H9 (cell line): ENCODE measurements around the gene ARHGAP30. TPM values are rescaled to one million over a fixed set of nuclear protein-coding genes. Genes with fewer than 3 reads are reported as not detected.

Source experiments
- DNase-seq: peaks from one replicate; pipeline ENCODE4 v3.0.0-alpha.2; 2017
- H2AFZ ChIP-seq: one replicate; pipeline ENCODE4 v1.6.1; 2013; ENCODE audit warnings: mild to moderate bottlenecking, low read length, control low read depth, moderate library complexity
- H2AK5ac ChIP-seq: 2 replicates; pipeline ENCODE4 v1.6.1; 2013; ENCODE audit warnings: low read length, control low read depth, mixed read lengths; ENCODE audit not compliant: insufficient read length
- H2BK120ac ChIP-seq: one replicate; pipeline ENCODE4 v1.6.1; 2013; ENCODE audit warnings: low read depth, mild to moderate bottlenecking, low read length, control low read depth, inconsistent platforms; ENCODE audit not compliant: poor library complexity, severe bottlenecking
- H2BK12ac ChIP-seq: 2 replicates; pipeline ENCODE4 v1.6.1; 2013; ENCODE audit warnings: low read length, control low read depth, mixed read lengths, low read depth; ENCODE audit not compliant: insufficient read length
- H2BK15ac ChIP-seq: 2 replicates; pipeline ENCODE4 v1.6.1; 2013; ENCODE audit warnings: low read depth, low read length, control low read depth
- H2BK20ac ChIP-seq: one replicate; pipeline ENCODE4 v1.6.1; 2013; ENCODE audit warnings: low read depth, mild to moderate bottlenecking, low read length, control low read depth, inconsistent platforms; ENCODE audit not compliant: poor library complexity, severe bottlenecking
- H2BK5ac ChIP-seq: 2 replicates; pipeline ENCODE4 v1.6.1; 2013; ENCODE audit warnings: low read length, control low read depth, mixed read lengths; ENCODE audit not compliant: insufficient read length
- H3K14ac ChIP-seq: 2 replicates; pipeline ENCODE4 v1.6.1; 2013; ENCODE audit warnings: low read length, control low read depth; ENCODE audit not compliant: insufficient read depth
- H3K18ac ChIP-seq: 2 replicates; pipeline ENCODE4 v1.6.1; 2013; ENCODE audit warnings: low read depth, mild to moderate bottlenecking, mixed read lengths, low read length, control low read depth; ENCODE audit not compliant: insufficient read length
- H3K23ac ChIP-seq: 2 replicates; pipeline ENCODE4 v1.6.1; 2013; ENCODE audit warnings: low read length, control low read depth, mixed read lengths, low read depth; ENCODE audit not compliant: insufficient read length
- H3K23me2 ChIP-seq: 2 replicates; pipeline ENCODE4 v1.6.1; 2013; ENCODE audit warnings: low read depth, mild to moderate bottlenecking, mixed read lengths, low read length, control low read depth; ENCODE audit not compliant: insufficient read length, poor library complexity, severe bottlenecking
- H3K27ac ChIP-seq: 2 replicates; pipeline ENCODE4 v1.5.1; 2013; ENCODE audit warnings: low read length, control low read depth, mixed read lengths, low read depth; ENCODE audit not compliant: insufficient read length
- H3K27me3 ChIP-seq: 2 replicates; pipeline ENCODE4 v1.6.1; 2013; ENCODE audit warnings: low read length, control low read depth, inconsistent platforms; ENCODE audit not compliant: insufficient read depth
- H3K4ac ChIP-seq: 2 replicates; pipeline ENCODE4 v1.6.1; 2013; ENCODE audit warnings: low read depth, mild to moderate bottlenecking, control low read depth, inconsistent platforms, low read length, moderate library complexity
- H3K4me1 ChIP-seq: 2 replicates; pipeline ENCODE4 v1.6.1; 2013; ENCODE audit warnings: low read length, control low read depth, inconsistent platforms; ENCODE audit not compliant: insufficient read depth
- H3K4me2 ChIP-seq: 2 replicates; pipeline ENCODE4 v1.6.1; 2013; ENCODE audit warnings: low read length, control low read depth, mixed read lengths; ENCODE audit not compliant: insufficient read length, insufficient read depth
- H3K56ac ChIP-seq: 2 replicates; pipeline ENCODE4 v1.6.1; 2013; ENCODE audit warnings: low read depth, mild to moderate bottlenecking, mixed read lengths, low read length, control low read depth; ENCODE audit not compliant: insufficient read length
- H3K79me1 ChIP-seq: 2 replicates; pipeline ENCODE4 v1.6.1; 2013; ENCODE audit warnings: low read depth, mild to moderate bottlenecking, moderate library complexity, low read length, control low read depth, inconsistent platforms; ENCODE audit not compliant: insufficient read depth, poor library complexity, severe bottlenecking
- H3K79me2 ChIP-seq: 2 replicates; pipeline ENCODE4 v1.6.1; 2013; ENCODE audit warnings: low read length, control low read depth, inconsistent platforms; ENCODE audit not compliant: insufficient read depth
- H3K9ac ChIP-seq: 2 replicates; pipeline ENCODE4 v1.6.1; 2013; ENCODE audit warnings: low read length, control low read depth, mixed read lengths; ENCODE audit not compliant: insufficient read length; ENCODE audit errors: extremely low read depth
- H3K9me3 ChIP-seq: one replicate; pipeline ENCODE4 v1.6.1; 2013; ENCODE audit warnings: low read depth, low read length, inconsistent platforms; ENCODE audit not compliant: control insufficient read depth
- H3T11ph ChIP-seq: one replicate; pipeline ENCODE4 v1.6.1; 2013; ENCODE audit warnings: mild to moderate bottlenecking, low read length, control low read depth, inconsistent platforms
- H4K20me1 ChIP-seq: one replicate; pipeline ENCODE4 v1.6.1; 2013; ENCODE audit not compliant: control insufficient read depth, insufficient read length, insufficient read depth
- H4K5ac ChIP-seq: 2 replicates; pipeline ENCODE4 v1.6.1; 2013; ENCODE audit warnings: low read depth, mild to moderate bottlenecking, mixed read lengths, low read length, control low read depth; ENCODE audit not compliant: insufficient read length
- H4K8ac ChIP-seq: replicated peaks from 2 replicates; pipeline ENCODE4 v1.6.1; 2013; ENCODE audit warnings: low read length, control low read depth, mixed read lengths, low read depth; ENCODE audit not compliant: insufficient read length
- H4K91ac ChIP-seq: 2 replicates; pipeline ENCODE4 v1.6.1; 2013; ENCODE audit warnings: low read depth, mild to moderate bottlenecking, moderate library complexity, mixed read lengths, low read length, control low read depth; ENCODE audit not compliant: insufficient read length
- H3K27ac Mint-ChIP-seq, 3 experiments: 2 replicates in 2 of 3; 3 replicates in 1 of 3; pipeline ENCODE4 v1.8.0; 2020 to 2021; ENCODE audit warnings: mixed read lengths in 3 of 3, mild to moderate bottlenecking in 1 of 3, moderate library complexity in 1 of 3
- H3K27me3 Mint-ChIP-seq: 2 replicates; pipeline ENCODE4 v1.8.0; 2021; ENCODE audit warnings: low read depth, mild to moderate bottlenecking, moderate library complexity, mixed read lengths
- H3K36me3 Mint-ChIP-seq, 3 experiments: 2 replicates in 2 of 3; 3 replicates in 1 of 3; pipeline ENCODE4 v1.8.0; 2020 to 2021; ENCODE audit warnings: low read depth in 3 of 3, mixed read lengths in 3 of 3; ENCODE audit not compliant: insufficient read depth in 1 of 3
- H3K4me1 Mint-ChIP-seq, 2 experiments: 2 replicates each; pipeline ENCODE4 v1.8.0; 2020; ENCODE audit warnings: mixed read lengths in 2 of 2
- H3K4me3 Mint-ChIP-seq, 2 experiments: 2 replicates in 1 of 2; 3 replicates in 1 of 2; pipeline ENCODE4 v1.8.0; 2020 to 2021; ENCODE audit warnings: mild to moderate bottlenecking in 2 of 2, mixed read lengths in 2 of 2, moderate library complexity in 1 of 2
- H3K9me3 Mint-ChIP-seq, 2 experiments: 2 replicates in 1 of 2; 3 replicates in 1 of 2; pipeline ENCODE4 v1.8.0; 2020; ENCODE audit warnings: mild to moderate bottlenecking in 2 of 2, mixed read lengths in 2 of 2, moderate library complexity in 1 of 2
- CTCF ChIP-seq: fragments of 200-600 bp; sonication (generic); conservative IDR thresholded peaks from 3 replicates; pipeline ENCODE4 v1.8.0; 2021; ENCODE audit warnings: antibody characterized with exemption, mild to moderate bottlenecking
- WGBS: extraction: QIAGEN DNeasy Blood & Tissue Kit; methylation state at CpG from one replicate; pipeline ENCODE4 v1.1.7; 2013; ENCODE audit warnings: missing lambda C conversion rate, low lambda C conversion rate, mixed read lengths; ENCODE audit not compliant: insufficient read length; ENCODE audit errors: extremely low coverage; 5-methylcytosine and 5-hydroxymethylcytosine counted together
- total RNA-seq: library from RNA; stranded (reverse); gene quantifications from 2 replicates; pipeline ENCODE4 v1.2.1, GENCODE V29; 2021

Gene ARHGAP30
- total RNA-seq, 1 experiment from 2014 or later = 0.13 TPM

DNA sequence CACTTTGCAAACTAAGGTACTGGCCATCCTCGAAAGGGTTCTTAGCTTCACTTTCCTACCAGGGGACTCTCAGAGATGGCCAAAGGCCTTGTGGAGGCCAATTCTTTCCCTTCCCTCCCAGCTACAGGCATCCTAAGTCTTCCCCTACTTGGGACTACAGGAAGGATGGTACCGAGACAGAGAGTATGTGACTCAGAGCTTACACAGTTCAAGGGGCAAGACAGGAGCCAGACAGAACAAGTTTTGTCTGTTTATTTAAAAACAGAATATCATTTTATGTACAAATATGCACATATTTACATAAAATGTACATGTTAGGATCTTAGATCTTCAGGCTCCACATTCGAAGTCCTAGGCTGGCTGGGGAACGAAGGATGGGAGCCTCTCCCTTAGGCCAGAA, 1.1 kb upstream of the ARHGAP30 start:
- Histone ChIP-seq H2AK5ac (no peak overlapping the region), H4K8ac (no peak overlapping the region), H3K4me2 (no peak overlapping the region), H3K14ac (no peak overlapping the region), H2BK12ac (no peak overlapping the region), H3K4ac (no peak overlapping the region), H3T11ph (no peak overlapping the region), H3K9me3 (no peaks in the 10 kb centered on the region), H3K9ac (no peak overlapping the region), H2AFZ (no peak overlapping the region), H3K4me1 (no peaks in the 10 kb centered on the region), H3K56ac (no peak overlapping the region), H2BK5ac (no peak overlapping the region), H3K79me1 (no peaks in the 10 kb centered on the region), H4K91ac (no peak overlapping the region), H3K23ac (no peak overlapping the region), H4K5ac (no peak overlapping the region), H4K20me1 (no peaks in the 10 kb centered on the region), H2BK20ac (no peak overlapping the region), H3K18ac (no peak overlapping the region), H3K27ac (no peak overlapping the region), H2BK120ac (no peak overlapping the region), H2BK15ac (no peak overlapping the region), H3K27me3 (no peaks in the 10 kb centered on the region), H3K23me2 (no peaks in the 10 kb centered on the region), H3K79me2 (no peaks in the 10 kb centered on the region)
- no peak for DNase-seq
- Mint-ChIP-seq H3K36me3 (no peaks in the 10 kb centered on the region), H3K27ac (no peak overlapping the region; a peak in 1 of 7 replicates), H3K4me1 (peaks cover 12 to 15% of the 10 kb centered on the region in 2 experiments), H3K27me3 (peaks cover 15% of the 10 kb centered on the region), H3K9me3 (no peaks in the 10 kb centered on the region; a peak in 1 of 5 replicates), H3K4me3 (no peak overlapping the region)
- TF ChIP-seq CTCF = no peak
- no CpG with 5 or more reads among the region's 4 CpGs for WGBS
